ENCODE data around the gene ENHO.
"Not testable (repeated sequence)": the region's sequence is repeated elsewhere in the genome, so short reads cannot be mapped to it uniquely, and the experiment has no call there.

Gene ENHO

GRCh38 chr9:34505370-34506120, 17.2 kb downstream of the ENHO start:
- DNase-seq, result no peak

- no peak for DNase-seq
Observed at GRCh38 chr9:34503406-34503805, 19.4 kb downstream of the ENHO start.

GRCh38 chr9:34502891-34503290, 19.9 kb downstream of the ENHO start:
- no peak for DNase-seq

- DNase-seq, result no peak
Observed at GRCh38 chr9:34502471-34502870, 20.3 kb downstream of the ENHO start.

- DNase-seq, result no peak
Observed at GRCh38 chr9:34501889-34502425, 20.8 kb downstream of the ENHO start.

GRCh38 chr9:34501372-34501771, 21.4 kb downstream of the ENHO start:
- no peak for DNase-seq

GRCh38 chr9:34500623-34501267, 22.0 kb downstream of the ENHO start:
- no peak for DNase-seq

- no peak for DNase-seq
Observed at GRCh38 chr9:34499076-34499475, 23.7 kb downstream of the ENHO start.

GRCh38 chr9:34498553-34498952, 24.2 kb downstream of the ENHO start:
- no peak for DNase-seq

- DNase-seq, result no peak
Observed at GRCh38 chr9:34496149-34496712, 26.6 kb downstream of the ENHO start.

GRCh38 chr9:34493972-34494535, 28.7 kb downstream of the ENHO start:
- no peak for DNase-seq

GRCh38 chr9:34492051-34492450, 30.7 kb downstream of the ENHO start:
- DNase-seq, result no peak

GRCh38 chr9:34491596-34491995, 31.2 kb downstream of the ENHO start:
- DNase-seq, result no peak

- DNase-seq, result no peak
Observed at GRCh38 chr9:34490760-34491159, 32.0 kb downstream of the ENHO start.

- no peak for DNase-seq
Observed at GRCh38 chr9:34490360-34490759, 32.4 kb downstream of the ENHO start.

GRCh38 chr9:34486572-34486971, 36.2 kb downstream of the ENHO start:
- no peak for DNase-seq

- DNase-seq, result no peak
Observed at GRCh38 chr9:34485822-34486221, 37.0 kb downstream of the ENHO start.

GRCh38 chr9:34484678-34485077, 38.1 kb downstream of the ENHO start:
- DNase-seq, result no peak

- DNase-seq, result not testable (repeated sequence)
Observed at GRCh38 chr9:34482746-34483145, 40.0 kb downstream of the ENHO start.

GRCh38 chr9:34481620-34482019, 41.2 kb downstream of the ENHO start:
- not testable (repeated sequence) for DNase-seq

- DNase-seq, result no peak
Observed at GRCh38 chr9:34479431-34479866, 43.3 kb downstream of the ENHO start.

GRCh38 chr9:34477541-34477940, 45.2 kb downstream of the ENHO start:
- DNase-seq, result no peak

- DNase-seq, result no peak
Observed at GRCh38 chr9:34475097-34475496, 47.7 kb downstream of the ENHO start.

Measured in GDM1 (cell line).